ENCODE measurements around the gene CRADD. TPM values are rescaled to one million over a fixed set of nuclear protein-coding genes. Genes with fewer than 3 reads are reported as not detected.
"Not testable (repeated sequence)": the region's sequence is repeated elsewhere in the genome, so short reads cannot be mapped to it uniquely, and the experiment has no call there.

Gene CRADD
- total and polyA plus RNA-seq, 2 donors: 13.9 to 17.1 TPM

DNA sequence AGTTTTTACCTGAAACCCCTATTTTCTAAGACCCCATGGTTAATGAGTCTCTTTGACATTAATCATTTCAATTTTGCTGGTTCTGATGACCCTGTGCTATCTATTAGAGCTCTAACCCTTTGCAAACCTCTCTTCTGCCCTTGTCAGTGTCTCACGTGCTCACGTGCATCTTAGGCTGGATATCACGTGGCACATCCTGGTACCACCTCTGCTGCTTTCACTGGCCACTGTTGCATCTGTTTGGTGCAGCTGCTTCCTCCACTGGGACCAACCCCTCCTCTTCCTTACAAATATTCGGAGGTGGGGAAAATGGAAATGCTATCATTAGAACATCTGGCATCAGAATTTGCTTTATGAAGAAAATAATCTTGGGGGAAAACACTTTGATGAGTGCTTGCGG is 119.6 kb downstream of the CRADD start:
- Histone ChIP-seq H3K9me3 (ENCODE audit: control insufficient read depth in 2 of 2, insufficient read depth in 1 of 2, low read length in 1 of 2) (no peaks in the 10 kb centered on the region), H3K27me3 (ENCODE audit: control insufficient read depth in 2 of 2, insufficient read depth in 1 of 2, low read length in 1 of 2) (no peaks in the 10 kb centered on the region), H3K4me1 (ENCODE audit: control insufficient read depth in 2 of 2, insufficient read depth in 2 of 2, low read length in 2 of 2) (peaks cover 23% of the 10 kb centered on the region in 2 donors), H3K36me3 (ENCODE audit: control insufficient read depth in 2 of 2, insufficient read depth in 2 of 2, low read length in 1 of 2) (no peaks in the 10 kb centered on the region), H3K4me3 (ENCODE audit: low read length in 2 of 2) (no peak overlapping the region), H3K27ac (ENCODE audit: low read depth in 1 of 2, low read length in 1 of 2) (no peak overlapping the region)
- no peak for DNase-seq (ENCODE audit: low read depth in 6 of 9, low spot score in 9 of 9)
- 41% methylated on average over 5 of the region's 5 CpGs for WGBS

DNA sequence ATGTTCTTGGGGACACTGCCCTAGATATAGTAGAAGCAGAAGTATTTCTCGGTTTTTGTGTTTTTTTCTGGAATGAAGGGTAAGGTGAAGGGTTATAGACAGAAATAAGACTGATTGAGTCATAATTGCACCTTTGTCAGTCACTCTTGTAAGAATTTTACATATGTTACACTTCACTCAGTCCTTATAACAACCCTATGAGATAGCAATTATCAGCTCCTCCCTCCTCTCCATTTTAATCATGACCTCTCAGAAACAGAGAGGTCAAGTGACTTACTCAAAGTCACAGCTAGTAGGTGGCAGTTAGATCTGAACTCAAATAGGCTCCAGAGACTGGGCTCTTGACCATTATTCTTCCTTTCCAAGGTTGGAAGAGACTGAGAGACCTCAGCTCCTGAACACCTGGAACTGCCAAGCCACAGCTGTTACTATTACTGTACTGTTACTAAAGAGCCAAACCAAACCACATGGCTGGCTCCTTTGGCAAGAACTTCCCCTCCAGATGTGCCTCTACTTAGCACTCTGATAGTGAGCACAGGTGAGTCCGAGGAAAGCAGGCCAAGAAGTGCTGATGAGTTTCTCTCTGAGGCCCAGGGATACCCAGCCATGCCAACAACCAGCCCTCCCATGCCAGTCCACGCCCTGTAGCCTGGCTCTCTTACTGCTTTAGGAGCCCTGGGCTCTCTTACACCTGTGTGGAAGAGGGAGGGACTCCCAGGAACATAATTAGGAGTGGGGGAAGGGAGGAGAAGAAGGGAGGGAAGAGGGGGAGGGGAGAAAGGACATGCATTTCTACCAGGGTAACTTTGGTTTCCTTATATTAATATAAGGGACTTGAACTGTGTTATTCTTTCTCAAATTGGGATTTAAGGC is 121.3 kb downstream of the CRADD start:
- Histone ChIP-seq H3K9me3 (ENCODE audit: control insufficient read depth in 2 of 2, insufficient read depth in 1 of 2, low read length in 1 of 2) (no peaks in the 10 kb centered on the region), H3K27me3 (ENCODE audit: control insufficient read depth in 2 of 2, insufficient read depth in 1 of 2, low read length in 1 of 2) (no peaks in the 10 kb centered on the region), H3K36me3 (ENCODE audit: control insufficient read depth in 2 of 2, insufficient read depth in 2 of 2, low read length in 1 of 2) (no peaks in the 10 kb centered on the region), H3K4me3 (ENCODE audit: low read length in 2 of 2) (no peak overlapping the region), H3K27ac (ENCODE audit: low read depth in 1 of 2, low read length in 1 of 2) (peak overlapping the region in 1 of 2 donors; percentile 3), H3K4me1 (ENCODE audit: control insufficient read depth in 2 of 2, insufficient read depth in 2 of 2, low read length in 2 of 2) (peaks cover 31 to 35% of the 10 kb centered on the region in 2 donors)
- DNase-seq (ENCODE audit: low read depth in 6 of 9, low spot score in 9 of 9): peak in 4 of 9 donors; percentile 42 to 74 (median 50)
- WGBS: 68% methylated on average over 3 of the region's 3 CpGs

DNA sequence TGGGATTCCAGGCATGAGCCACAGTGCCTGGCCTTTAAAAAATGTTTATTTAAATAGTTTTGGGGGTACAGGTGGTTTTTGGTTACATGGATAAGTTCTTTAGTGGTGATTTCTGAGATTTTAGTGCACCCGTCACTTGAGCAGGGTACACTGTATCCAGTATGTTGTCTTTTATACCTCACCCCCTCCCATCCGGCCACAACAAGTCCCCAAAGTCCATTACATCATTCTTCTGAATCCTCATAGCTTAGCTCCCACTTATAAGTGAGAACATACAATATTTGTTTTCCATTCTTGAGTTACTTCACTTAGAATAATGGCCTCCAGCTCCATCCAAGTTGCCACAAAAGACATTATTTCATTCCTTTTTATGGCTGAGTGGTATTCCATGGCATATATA is 124.5 kb downstream of the CRADD start:
- not testable (repeated sequence) for H3K27ac ChIP-seq (ENCODE audit: low read depth in 1 of 2, low read length in 1 of 2); H3K4me3 ChIP-seq (ENCODE audit: low read length in 2 of 2); H3K9me3 ChIP-seq (ENCODE audit: control insufficient read depth in 2 of 2, insufficient read depth in 1 of 2, low read length in 1 of 2); H3K27me3 ChIP-seq (ENCODE audit: control insufficient read depth in 2 of 2, insufficient read depth in 1 of 2, low read length in 1 of 2); DNase-seq (ENCODE audit: low read depth in 6 of 9, low spot score in 9 of 9); H3K36me3 ChIP-seq (ENCODE audit: control insufficient read depth in 2 of 2, insufficient read depth in 2 of 2, low read length in 1 of 2)
- over 99% methylated on average over 2 of the region's 2 CpGs for WGBS
- peaks cover 31 to 35% of the 10 kb centered on the region in 2 donors for H3K4me1 ChIP-seq (ENCODE audit: control insufficient read depth in 2 of 2, insufficient read depth in 2 of 2, low read length in 2 of 2)

DNA sequence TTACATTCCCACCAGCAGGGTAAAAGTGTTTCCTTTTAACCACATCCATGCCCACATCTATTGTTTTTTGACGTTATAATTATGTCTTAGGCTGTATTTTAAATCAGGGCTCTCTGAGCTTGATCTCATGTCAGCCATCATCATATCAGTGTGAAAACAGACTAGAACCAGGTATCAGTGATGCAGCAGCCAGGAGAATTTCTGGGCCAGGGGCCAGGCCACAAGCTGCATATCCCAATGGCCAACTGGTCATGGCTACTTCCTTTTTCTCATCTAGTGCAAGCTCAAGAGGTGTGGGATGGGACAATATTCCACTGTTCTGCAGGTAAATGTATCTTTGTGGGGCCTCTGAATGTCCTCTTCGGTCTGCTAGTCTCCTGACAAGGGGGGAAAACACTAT is 125.1 kb downstream of the CRADD start:
- 63% methylated on average over 2 of the region's 2 CpGs for WGBS
- Histone ChIP-seq H3K27ac (ENCODE audit: low read depth in 1 of 2, low read length in 1 of 2) (no peak overlapping the region), H3K4me1 (ENCODE audit: control insufficient read depth in 2 of 2, insufficient read depth in 2 of 2, low read length in 2 of 2) (peaks cover 25 to 29% of the 10 kb centered on the region in 2 donors), H3K27me3 (ENCODE audit: control insufficient read depth in 2 of 2, insufficient read depth in 1 of 2, low read length in 1 of 2) (no peaks in the 10 kb centered on the region), H3K9me3 (ENCODE audit: control insufficient read depth in 2 of 2, insufficient read depth in 1 of 2, low read length in 1 of 2) (no peaks in the 10 kb centered on the region), H3K36me3 (ENCODE audit: control insufficient read depth in 2 of 2, insufficient read depth in 2 of 2, low read length in 1 of 2) (no peaks in the 10 kb centered on the region), H3K4me3 (ENCODE audit: low read length in 2 of 2) (no peak overlapping the region)
- no peak for DNase-seq (ENCODE audit: low read depth in 6 of 9, low spot score in 9 of 9)

DNA sequence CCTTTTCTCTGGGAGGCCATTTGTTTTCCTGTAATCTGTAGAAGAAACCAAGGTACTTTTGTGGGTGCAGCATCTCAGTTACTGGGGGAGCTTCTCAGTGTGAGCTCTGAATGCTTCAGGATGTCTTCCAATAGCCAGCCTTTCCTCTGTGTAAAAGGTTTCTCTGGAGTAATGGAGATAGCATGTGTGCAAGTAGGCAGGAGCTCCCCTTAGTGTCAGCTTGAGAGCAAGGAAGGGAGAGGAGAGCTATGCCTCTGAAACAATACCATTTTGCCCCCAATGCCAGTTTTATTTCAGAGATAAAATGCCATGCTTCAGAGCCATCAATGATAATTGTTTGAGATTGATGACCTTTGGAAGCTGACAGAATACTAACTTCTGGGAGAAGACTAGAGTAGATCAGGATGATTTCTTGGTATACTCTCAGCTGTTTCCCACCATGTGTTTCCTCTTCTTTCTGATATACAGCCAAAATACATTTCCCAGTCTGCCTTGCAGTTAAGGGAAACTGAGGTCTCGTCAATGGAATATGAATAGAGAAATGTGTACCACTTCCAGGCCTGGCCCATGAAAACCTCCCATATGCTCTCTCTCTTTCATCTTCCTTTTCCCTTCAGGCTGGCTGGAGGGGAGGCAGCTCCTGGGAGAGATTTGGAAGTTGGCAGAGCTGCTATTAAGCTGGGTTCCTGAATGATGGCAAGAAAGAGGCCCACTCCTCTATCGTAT is 125.7 kb downstream of the CRADD start:
- peaks cover 23 to 25% of the 10 kb centered on the region in 2 donors for H3K4me1 ChIP-seq (ENCODE audit: control insufficient read depth in 2 of 2, insufficient read depth in 2 of 2, low read length in 2 of 2)
- no peaks in the 10 kb centered on the region for H3K36me3 ChIP-seq (ENCODE audit: control insufficient read depth in 2 of 2, insufficient read depth in 2 of 2, low read length in 1 of 2)
- no peaks in the 10 kb centered on the region for H3K9me3 ChIP-seq (ENCODE audit: control insufficient read depth in 2 of 2, insufficient read depth in 1 of 2, low read length in 1 of 2)
- H3K4me3 ChIP-seq (ENCODE audit: low read length in 2 of 2): no peak overlapping the region
- DNase-seq (ENCODE audit: low read depth in 6 of 9, low spot score in 9 of 9): no peak
- no peaks in the 10 kb centered on the region for H3K27me3 ChIP-seq (ENCODE audit: control insufficient read depth in 2 of 2, insufficient read depth in 1 of 2, low read length in 1 of 2)
- 65% methylated on average over 2 of the region's 2 CpGs for WGBS
- peak overlapping the region; percentile 32 to 33 for H3K27ac ChIP-seq (ENCODE audit: low read depth in 1 of 2, low read length in 1 of 2)

DNA sequence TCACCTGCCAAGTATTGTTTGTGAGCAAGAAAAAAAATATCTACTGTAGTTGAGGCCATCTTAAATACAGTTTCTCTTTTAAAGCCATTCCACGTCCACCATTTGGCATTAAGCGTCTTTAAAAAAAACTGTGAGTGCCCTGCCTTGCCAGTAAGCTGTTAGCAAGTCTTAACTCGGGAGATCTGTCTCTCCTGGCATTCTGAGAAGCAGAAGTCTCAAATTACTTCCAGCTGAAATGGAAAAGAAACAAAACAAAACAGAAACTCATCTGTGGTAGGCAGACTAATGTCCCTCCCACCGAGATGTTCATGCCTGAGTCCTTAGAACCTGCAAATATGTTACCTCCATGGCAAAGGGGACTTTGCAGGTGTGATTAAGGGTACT is 126.2 kb downstream of the CRADD start:
- no peak overlapping the region for H3K4me3 ChIP-seq (ENCODE audit: low read length in 2 of 2)
- WGBS: 51% methylated on average over 4 of the region's 4 CpGs

DNA sequence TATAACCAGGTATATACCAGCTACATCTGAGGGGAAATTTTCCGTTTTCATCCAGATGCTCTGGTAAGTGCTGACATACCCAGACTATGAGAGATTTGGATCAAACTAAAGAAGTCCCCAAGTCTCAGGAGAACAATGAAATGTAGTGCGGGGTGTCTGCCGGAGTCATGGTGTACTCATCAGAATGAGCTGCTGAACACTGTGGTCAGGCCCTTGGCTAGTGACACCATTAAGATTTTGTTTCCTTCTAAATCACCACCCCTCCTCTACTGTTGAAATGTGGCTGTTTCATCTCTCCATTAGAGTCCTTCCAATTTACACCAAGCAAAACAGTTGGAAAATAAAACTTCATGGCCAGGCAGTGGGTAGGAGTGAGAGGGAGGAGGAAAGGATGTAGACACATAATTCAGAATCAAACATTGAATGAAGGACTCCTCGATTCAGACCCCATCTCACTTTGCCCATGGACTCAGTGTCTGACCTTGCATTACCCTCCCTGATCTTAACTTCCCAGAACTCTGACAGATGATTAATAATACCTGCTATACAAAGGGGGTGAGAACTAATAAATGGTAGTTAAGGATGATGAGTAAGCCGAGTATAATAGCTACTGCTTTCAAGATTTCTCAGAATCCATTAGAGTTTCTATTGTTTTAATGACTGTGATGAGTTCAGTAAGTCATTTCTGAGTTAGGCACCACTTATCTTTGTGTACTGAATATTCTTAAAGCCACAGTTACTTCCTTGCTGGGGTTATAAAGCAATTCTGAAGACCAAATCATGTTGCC is 127.4 kb downstream of the CRADD start:
- 91% methylated on average over 5 of the region's 5 CpGs for WGBS
- Histone ChIP-seq H3K4me1 (ENCODE audit: control insufficient read depth in 2 of 2, insufficient read depth in 2 of 2, low read length in 2 of 2) (peaks cover 8 to 16% of the 10 kb centered on the region in 2 donors), H3K4me3 (ENCODE audit: low read length in 2 of 2) (no peak overlapping the region), H3K27ac (ENCODE audit: low read depth in 1 of 2, low read length in 1 of 2) (no peak overlapping the region), H3K9me3 (ENCODE audit: control insufficient read depth in 2 of 2, insufficient read depth in 1 of 2, low read length in 1 of 2) (no peaks in the 10 kb centered on the region), H3K36me3 (ENCODE audit: control insufficient read depth in 2 of 2, insufficient read depth in 2 of 2, low read length in 1 of 2) (no peaks in the 10 kb centered on the region), H3K27me3 (ENCODE audit: control insufficient read depth in 2 of 2, insufficient read depth in 1 of 2, low read length in 1 of 2) (no peaks in the 10 kb centered on the region)
- no peak for DNase-seq (ENCODE audit: low read depth in 6 of 9, low spot score in 9 of 9)

More for the DNA sequence above, 126.2 kb downstream of the CRADD start:
- H3K27ac ChIP-seq (ENCODE audit: low read depth in 1 of 2, low read length in 1 of 2): peak overlapping the region in 1 of 2 donors; percentile 33
- H3K4me1 ChIP-seq (ENCODE audit: control insufficient read depth in 2 of 2, insufficient read depth in 2 of 2, low read length in 2 of 2): peaks cover 18 to 21% of the 10 kb centered on the region in 2 donors
- peak in 1 of 9 donors; percentile 31 for DNase-seq (ENCODE audit: low read depth in 6 of 9, low spot score in 9 of 9)
- no peaks in the 10 kb centered on the region for H3K36me3 ChIP-seq (ENCODE audit: control insufficient read depth in 2 of 2, insufficient read depth in 2 of 2, low read length in 1 of 2)
- H3K27me3 ChIP-seq (ENCODE audit: control insufficient read depth in 2 of 2, insufficient read depth in 1 of 2, low read length in 1 of 2): no peaks in the 10 kb centered on the region
- no peaks in the 10 kb centered on the region for H3K9me3 ChIP-seq (ENCODE audit: control insufficient read depth in 2 of 2, insufficient read depth in 1 of 2, low read length in 1 of 2)

DNA sequence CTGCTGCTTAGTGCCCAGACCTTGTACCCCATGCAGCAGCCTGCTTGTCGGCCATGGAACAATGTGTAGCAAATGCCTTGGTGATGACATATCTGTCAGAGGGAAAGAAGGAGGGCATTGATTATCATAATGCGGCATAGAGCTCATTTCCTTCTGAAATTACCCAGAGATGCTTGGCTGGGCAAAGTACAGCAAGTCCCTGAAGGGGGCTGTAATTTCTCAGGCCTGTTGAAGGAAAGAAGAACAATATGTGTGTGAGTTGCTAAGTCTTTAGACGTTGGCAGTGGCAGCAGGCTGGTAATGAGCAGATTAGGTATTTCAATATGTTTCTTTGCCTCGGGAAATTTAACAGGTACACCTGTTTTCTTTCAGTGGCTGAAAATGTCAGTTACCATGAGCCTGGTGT is 128.6 kb downstream of the CRADD start:
- Histone ChIP-seq H3K4me1 (ENCODE audit: control insufficient read depth in 2 of 2, insufficient read depth in 2 of 2, low read length in 2 of 2) (peaks cover 13 to 19% of the 10 kb centered on the region in 2 donors), H3K27ac (ENCODE audit: low read depth in 1 of 2, low read length in 1 of 2) (no peak overlapping the region), H3K4me3 (ENCODE audit: low read length in 2 of 2) (no peak overlapping the region), H3K36me3 (ENCODE audit: control insufficient read depth in 2 of 2, insufficient read depth in 2 of 2, low read length in 1 of 2) (no peaks in the 10 kb centered on the region), H3K9me3 (ENCODE audit: control insufficient read depth in 2 of 2, insufficient read depth in 1 of 2, low read length in 1 of 2) (no peaks in the 10 kb centered on the region), H3K27me3 (ENCODE audit: control insufficient read depth in 2 of 2, insufficient read depth in 1 of 2, low read length in 1 of 2) (no peaks in the 10 kb centered on the region)
- WGBS: 97% methylated on average over 4 of the region's 4 CpGs
- no peak for DNase-seq (ENCODE audit: low read depth in 6 of 9, low spot score in 9 of 9)

Data from thymus (tissue), 11 donors.